SIG-M5 (cell line): ENCODE results near the gene SGCE.

Experiments used
- DNase-seq: peaks from one replicate; lab custom pipeline; 2025; lab: John Stamatoyannopoulos, UW

The SGCE gene

GRCh38 chr7:94565247-94565894 is 90.6 kb downstream of the SGCE start:
- DNase-seq = no peak

- DNase-seq = no peak
Measured at GRCh38 chr7:94562525-94562924, 93.4 kb downstream of the SGCE start.

- DNase-seq = no peak
Measured at GRCh38 chr7:94561841-94562514, 94.0 kb downstream of the SGCE start.

GRCh38 chr7:94559972-94560371 is 96.0 kb downstream of the SGCE start:
- no peak for DNase-seq

- DNase-seq = no peak
Measured at GRCh38 chr7:94557215-94557614, 98.7 kb downstream of the SGCE start.

- DNase-seq = no peak
Measured at GRCh38 chr7:94556028-94556427, 99.9 kb downstream of the SGCE start.

GRCh38 chr7:94547126-94547525 is 108.8 kb downstream of the SGCE start:
- DNase-seq = no peak

GRCh38 chr7:94540428-94540827 is 115.5 kb downstream of the SGCE start:
- no peak for DNase-seq
